Activated CD4-positive, alpha-beta T cell treated with anti-CD3 and anti-CD28 coated beads, Interleukin-2, Interleukin-4, amounts not matched to agents 100 ng/mL and 50 ng/mL, durations not matched to agents 16 hours and 8 hours (primary cell): ENCODE results near the gene PSMD13.

Source experiments
- DNase-seq: peaks from one replicate; pipeline ENCODE4 v3.0.0-alpha.2; 2020; ENCODE audit warnings: low spot score

The PSMD13 gene

GRCh38 chr11:289398-289711 is 52.6 kb downstream of the PSMD13 start:
- DNase-seq = no peak

- no peak for DNase-seq
Measured at GRCh38 chr11:289712-290620, 53.2 kb downstream of the PSMD13 start.

- DNase-seq = no peak
Measured at GRCh38 chr11:290621-291231, 54.0 kb downstream of the PSMD13 start.

GRCh38 chr11:291281-292210 is 54.8 kb downstream of the PSMD13 start:
- no peak for DNase-seq

GRCh38 chr11:292211-293121 is 55.7 kb downstream of the PSMD13 start:
- no peak for DNase-seq

- DNase-seq = no peak
Measured at GRCh38 chr11:293271-293851, 56.6 kb downstream of the PSMD13 start.

GRCh38 chr11:293852-294661 is 57.3 kb downstream of the PSMD13 start:
- DNase-seq = no peak

- DNase-seq = no peak
Measured at GRCh38 chr11:294780-295179, 58.0 kb downstream of the PSMD13 start.

GRCh38 chr11:295351-296170 is 58.8 kb downstream of the PSMD13 start:
- DNase-seq = no peak

GRCh38 chr11:296171-297050 is 59.6 kb downstream of the PSMD13 start:
- no peak for DNase-seq

GRCh38 chr11:297051-297585 is 60.3 kb downstream of the PSMD13 start:
- DNase-seq = no peak

GRCh38 chr11:297586-298405 is 61.0 kb downstream of the PSMD13 start:
- no peak for DNase-seq

- no peak for DNase-seq
Measured at GRCh38 chr11:298406-299065, 61.8 kb downstream of the PSMD13 start.

- no peak for DNase-seq
Measured at GRCh38 chr11:299081-299891, 62.5 kb downstream of the PSMD13 start, which contains the start of gene IFITM5. Gene IFITM5, minus strand, starts transcription at chr11:299526. Its CDS starts 36 bp downstream, at chr11:299490.

- DNase-seq = no peak
Measured at GRCh38 chr11:299951-300735, 63.4 kb downstream of the PSMD13 start.
